Measurements from ENCODE around the gene RASSF8. TPM values are rescaled to one million over a fixed set of nuclear protein-coding genes. Genes with fewer than 3 reads are reported as not detected.

The RASSF8 gene
- total and polyA plus RNA-seq, 2 experiments from 2014 or later = 11.5 to 30.6 TPM

- TF ChIP-seq ZNF114 (CRISPR knock-in tag; IDR thresholded peaks at IDR 0.05) (no peak), ETS1 (IDR thresholded peaks at IDR 0.05) (no peak), REST (IDR thresholded peaks at IDR 0.05; ENCODE audit: unreplicated experiment) (no peak), ZNF331 (CRISPR knock-in tag; IDR thresholded peaks at IDR 0.05; ENCODE audit: low read depth) (no peak)
These were observed 14.5 kb upstream of the RASSF8 start (continued) for GRCh38 chr12:25943940-25944339.

- H3K36me3 ChIP-seq (ENCODE audit: insufficient read depth) = no peaks in the 10 kb centered on the region
- no peaks in the 10 kb centered on the region for H3K79me2 ChIP-seq (replicated peaks; ENCODE audit: insufficient read depth)
- no peak overlapping the region for H3K27ac ChIP-seq (ENCODE audit: low read depth)
- Mint-ChIP-seq H3K9me3 (no peaks in the 10 kb centered on the region), H3K4me1 (no peaks in the 10 kb centered on the region), H3K4me3 (no peak overlapping the region), H3K36me3 (ENCODE audit: low read depth) (no peaks in the 10 kb centered on the region), H3K27ac (no peak overlapping the region), H3K27me3 (ENCODE audit: insufficient read depth, low read depth, poor library complexity) (no peaks in the 10 kb centered on the region)
- H2AFZ ChIP-seq = no peak overlapping the region
- no peaks in the 10 kb centered on the region for H3K9me2 ChIP-seq (ENCODE audit: insufficient read depth)
- no peak overlapping the region for H3K4me3 ChIP-seq
- no peaks in the 10 kb centered on the region for H3K27me3 ChIP-seq (ENCODE audit: insufficient read depth)
- DNase-seq (ENCODE audit: low spot score) (no peak), ATAC-seq (no peak)
- no peaks in the 10 kb centered on the region for H3K4me1 ChIP-seq (ENCODE audit: insufficient read depth)
- no peaks in the 10 kb centered on the region for H4K20me1 ChIP-seq (replicated peaks; ENCODE audit: insufficient read depth)
- H3F3A ChIP-seq (replicated peaks; ENCODE audit: low read depth) = no peaks in the 10 kb centered on the region
- H3K4me2 ChIP-seq = no peak overlapping the region
- TF ChIP-seq CTCF (conservative IDR thresholded peaks at IDR 0.05; ENCODE audit: low read depth in 2 of 2) (no peak), ZNF114 (CRISPR knock-in tag; IDR thresholded peaks at IDR 0.05) (no peak), EZH2phosphoT487 (IDR thresholded peaks at IDR 0.05; ENCODE audit: unreplicated experiment) (no peak), ETS1 (IDR thresholded peaks at IDR 0.05) (no peak), REST (IDR thresholded peaks at IDR 0.05; ENCODE audit: unreplicated experiment) (no peak), JUNB (IDR thresholded peaks at IDR 0.05; ENCODE audit: unreplicated experiment) (no peak), CREB1 (CRISPR knock-in tag; IDR thresholded peaks at IDR 0.05; ENCODE audit: low read depth) (no peak), EZH2 (IDR thresholded peaks at IDR 0.05; ENCODE audit: low read depth, unreplicated experiment) (no peak), ZNF331 (CRISPR knock-in tag; IDR thresholded peaks at IDR 0.05; ENCODE audit: low read depth) (no peak), STAT1 (IDR thresholded peaks at IDR 0.05; ENCODE audit: unreplicated experiment) (no peak)
These were observed 9.1 kb upstream of the RASSF8 start for GRCh38 chr12:25949343-25949742.
